Spleen (tissue), 11 donors: ENCODE results near the gene EFNA4. TPM values are rescaled to one million over a fixed set of nuclear protein-coding genes. Genes with fewer than 3 reads are reported as not detected.

Experiments
- DNase-seq: peaks from one replicate; pipeline ENCODE4 v3.0.0-alpha.2; 2020
- H3K27ac ChIP-seq, 8 donors: fragments of 200-600 bp; sonication (generic) in 7 of 8; 1 replicate in 4 of 8; 2 replicates in 4 of 8; pipeline versions ENCODE4 v1.5.0 to v1.8.0; 2016 to 2021; ENCODE audit warnings: inconsistent platforms in 4 of 8, mild to moderate bottlenecking in 4 of 8, moderate library complexity in 1 of 8
- H3K27me3 ChIP-seq, 7 donors: fragments of 200-600 bp; sonication (generic) in 6 of 7; replicated peaks in 1 of 7; 1 replicate in 4 of 7; 2 replicates in 3 of 7; pipeline versions ENCODE4 v1.5.0 to v1.8.0; 2016 to 2021; ENCODE audit warnings: inconsistent platforms in 3 of 7, mild to moderate bottlenecking in 1 of 7
- H3K36me3 ChIP-seq, 6 donors: fragments of 200-600 bp; sonication (generic) in 5 of 6; 1 replicate in 4 of 6; 2 replicates in 2 of 6; pipeline versions ENCODE4 v1.5.0 to v1.8.0; 2016 to 2021; ENCODE audit warnings: inconsistent platforms in 2 of 6
- H3K4me1 ChIP-seq, 6 donors: fragments of 200-600 bp; sonication (generic) in 5 of 6; 1 replicate in 3 of 6; 2 replicates in 3 of 6; pipeline versions ENCODE4 v1.5.0 to v1.8.0; 2016 to 2021; ENCODE audit warnings: inconsistent platforms in 3 of 6
- H3K4me3 ChIP-seq, 8 donors: fragments of 200-600 bp; sonication (generic) in 7 of 8; 1 replicate in 4 of 8; 2 replicates in 4 of 8; pipeline versions ENCODE4 v1.5.0 to v1.8.0; 2016 to 2021; ENCODE audit warnings: inconsistent platforms in 4 of 8, mild to moderate bottlenecking in 4 of 8, moderate library complexity in 2 of 8
- H3K9me3 ChIP-seq, 8 donors: fragments of 200-600 bp; sonication (generic) in 7 of 8; 1 replicate in 4 of 8; 2 replicates in 4 of 8; pipeline versions ENCODE4 v1.5.0 to v1.8.0; 2016 to 2021; ENCODE audit warnings: inconsistent platforms in 4 of 8
- POLR2A ChIP-seq, 3 donors: fragments of 450-650 bp; IDR thresholded peaks; one replicate each; pipeline ENCODE4 v1.5.1; 2017; ENCODE audit warnings: antibody characterized with exemption in 3 of 3, mild to moderate bottlenecking in 1 of 3
- POLR2AphosphoS5 ChIP-seq, 3 donors: sonication (generic); formaldehyde crosslinking; IDR thresholded peaks; one replicate each; pipeline ENCODE4 v1.5.1; 2017; ENCODE audit warnings: antibody characterized with exemption in 3 of 3
- WGBS, 5 donors: extraction: QIAGEN DNeasy Blood & Tissue Kit in 3 of 5; methylation state at CpG; one replicate each; pipeline versions ENCODE4 v1.1.5 to v1.1.7; 2013 to 2018; 5-methylcytosine and 5-hydroxymethylcytosine counted together
- intact Hi-C: fragments of 100-400 bp; cut with DNase I; formaldehyde crosslinking; loops from one replicate; pipeline ENCODE4 v1.15.0; 2023; ENCODE audit warnings: low total_unique reads
- polyA plus RNA-seq, 3 donors: library from polyadenylated mRNA; stranded (reverse); fragments of 200-250 nt; gene quantifications; one replicate each; pipeline ENCODE4 v1.2.1, GENCODE V29; 2013
- total RNA-seq, 7 donors: library from RNA; depleted of rRNA in 3 of 7; stranded (reverse); fragments of >200 nt in 3 of 7; fragmentation: NEBNext Ultra II Directional in 4 of 7; extraction: Animal tissue kit (Norgen Biotek cat#: 25700) in 4 of 7; gene quantifications; one replicate each; pipeline versions ENCODE4 v1.1.0 to v1.2.1, GENCODE V29; 2016 to 2021
- TF ChIP-seq, protein P1 (sequence below), 11 experiments: fragments of 200-600 bp in 7 of 11; fragments of 450-650 bp in 4 of 11; sonication (generic) in 4 of 11; IDR thresholded peaks in 8 of 11; conservative IDR thresholded peaks in 3 of 11; 1 replicate in 7 of 11; 2 replicates in 4 of 11; pipeline versions ENCODE4 v1.4.0 to v1.8.0; 2016 to 2021; ENCODE audit warnings: antibody characterized with exemption in 11 of 11, inconsistent platforms in 4 of 11, mild to moderate bottlenecking in 1 of 11
- donor health status: healthy with polysubstance abuse.
- donor health status: DM: no; HTN: no; CAD: no; lungs with moderate emphysema.
- donor health status: DM: no; HTN: no; CAD: no.
- donor health status: Bipolar disorder and iron deficiency.
- donor health status: healthy.
- donor health status: DM: no; HTN: no; CAD: no.
- donor health status: DM: yes; HTN: yes; CAD: no.

EFNA4 gene
- total and polyA plus RNA-seq, 10 donors = 4.6 to 9.5 (median 7.1) TPM

DNA sequence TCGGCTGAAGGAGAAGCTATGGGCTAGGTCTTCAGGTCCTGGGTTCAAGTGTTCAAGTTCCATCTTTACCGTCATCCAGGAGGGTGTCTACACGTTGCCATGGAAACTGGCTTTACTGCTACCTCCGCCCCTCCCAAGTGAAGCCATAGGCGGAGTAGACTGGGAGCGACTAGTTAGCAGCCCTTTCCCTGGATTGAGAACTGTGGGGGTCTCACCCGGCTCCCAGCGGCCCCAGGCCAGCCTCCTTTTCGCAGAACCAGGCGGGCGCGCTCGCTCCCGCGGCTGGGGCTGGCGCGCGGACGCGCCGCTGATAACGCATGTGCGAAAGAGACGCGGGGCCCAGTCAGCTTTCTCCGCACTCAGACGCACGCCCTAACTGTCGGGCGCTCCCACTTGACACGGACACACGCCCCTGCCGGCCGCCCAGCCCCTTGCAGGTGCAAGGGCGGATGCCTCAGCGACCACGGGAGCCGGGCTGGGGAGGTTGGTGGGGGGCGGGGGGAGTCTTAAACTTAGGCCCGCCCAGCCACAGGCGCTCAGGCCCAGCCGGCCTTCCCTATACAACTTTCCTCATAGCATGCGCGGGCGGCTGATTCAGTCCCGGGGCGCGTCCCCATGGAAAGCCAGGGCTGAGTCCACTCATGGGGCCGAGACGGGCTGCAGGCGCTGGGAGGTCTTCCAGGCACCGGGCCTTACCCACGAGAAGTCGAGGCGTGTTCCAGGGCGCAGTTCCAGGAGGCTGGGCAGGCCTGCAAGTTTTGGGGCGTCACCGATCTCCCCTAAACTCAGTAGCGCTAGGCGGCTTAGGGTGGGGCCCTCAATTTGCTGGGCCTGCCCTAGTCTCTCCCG lies 7.4 kb downstream of the EFNA4 start:
- TF ChIP-seq, protein P1, sequence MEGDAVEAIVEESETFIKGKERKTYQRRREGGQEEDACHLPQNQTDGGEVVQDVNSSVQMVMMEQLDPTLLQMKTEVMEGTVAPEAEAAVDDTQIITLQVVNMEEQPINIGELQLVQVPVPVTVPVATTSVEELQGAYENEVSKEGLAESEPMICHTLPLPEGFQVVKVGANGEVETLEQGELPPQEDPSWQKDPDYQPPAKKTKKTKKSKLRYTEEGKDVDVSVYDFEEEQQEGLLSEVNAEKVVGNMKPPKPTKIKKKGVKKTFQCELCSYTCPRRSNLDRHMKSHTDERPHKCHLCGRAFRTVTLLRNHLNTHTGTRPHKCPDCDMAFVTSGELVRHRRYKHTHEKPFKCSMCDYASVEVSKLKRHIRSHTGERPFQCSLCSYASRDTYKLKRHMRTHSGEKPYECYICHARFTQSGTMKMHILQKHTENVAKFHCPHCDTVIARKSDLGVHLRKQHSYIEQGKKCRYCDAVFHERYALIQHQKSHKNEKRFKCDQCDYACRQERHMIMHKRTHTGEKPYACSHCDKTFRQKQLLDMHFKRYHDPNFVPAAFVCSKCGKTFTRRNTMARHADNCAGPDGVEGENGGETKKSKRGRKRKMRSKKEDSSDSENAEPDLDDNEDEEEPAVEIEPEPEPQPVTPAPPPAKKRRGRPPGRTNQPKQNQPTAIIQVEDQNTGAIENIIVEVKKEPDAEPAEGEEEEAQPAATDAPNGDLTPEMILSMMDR (IDR thresholded peaks at IDR 0.05 in 8 of 11, conservative IDR thresholded peaks at IDR 0.05 in 3 of 11) = peak in 10 of 11 experiments; percentile 32 to 82 (median 60)
- TF ChIP-seq POLR2AphosphoS5 (IDR thresholded peaks at IDR 0.05) (peak; percentile 47 to 80 (median 68)), POLR2A (IDR thresholded peaks at IDR 0.05) (no peak)
- DNase-seq = peak; percentile 93
- peak overlapping the region; percentile 25 to 68 (median 36) for H3K4me3 ChIP-seq
- peak overlapping the region in 7 of 8 donors; percentile 13 to 57 (median 44) for H3K27ac ChIP-seq
- H3K36me3 ChIP-seq = peaks cover 0 to 32% (median 5%) of the 10 kb centered on the region in 6 donors
- H3K27me3 ChIP-seq = no peaks in the 10 kb centered on the region
- no peaks in the 10 kb centered on the region for H3K9me3 ChIP-seq
- intact Hi-C loops = no loop called here
- 5 to 10% (median 7%) methylated on average over 32 to 61 of the region's 61 CpGs for WGBS, 5 donors
- peaks cover 14 to 40% (median 23%) of the 10 kb centered on the region in 6 donors for H3K4me1 ChIP-seq

DNA sequence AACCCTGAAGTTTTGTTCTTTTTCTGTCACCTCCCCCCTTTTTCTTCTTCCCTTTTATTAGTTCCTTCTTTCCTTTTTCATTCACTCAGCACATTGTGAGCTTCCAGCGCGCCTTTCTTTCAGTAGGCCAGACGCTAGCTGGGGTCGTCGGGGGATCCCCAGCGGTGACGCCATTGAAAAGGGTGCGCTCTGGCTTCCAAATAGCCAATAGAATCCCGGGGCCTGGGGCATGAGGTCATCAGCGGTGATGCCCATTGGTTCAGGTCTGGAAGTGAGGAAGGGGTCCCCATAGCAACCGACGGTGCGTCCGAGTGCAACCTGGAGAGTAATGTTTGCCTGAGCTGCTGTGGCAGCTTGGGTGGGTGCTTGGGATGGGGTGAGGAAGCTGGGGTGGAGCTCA lies 8.2 kb downstream of the EFNA4 start:
- Histone ChIP-seq H3K36me3 (peaks cover 0 to 28% (median 5%) of the 10 kb centered on the region in 6 donors), H3K9me3 (no peaks in the 10 kb centered on the region), H3K27ac (peak overlapping the region in 2 of 8 donors; percentile 51 to 57), H3K4me1 (peaks cover 14 to 35% (median 23%) of the 10 kb centered on the region in 6 donors), H3K27me3 (no peaks in the 10 kb centered on the region), H3K4me3 (no peak overlapping the region)
- 68 to 75% (median 69%) methylated on average over 14 of the region's 14 CpGs for WGBS, 5 donors
- TF ChIP-seq, protein P1 (IDR thresholded peaks at IDR 0.05 in 8 of 11, conservative IDR thresholded peaks at IDR 0.05 in 3 of 11) = no peak
- TF ChIP-seq POLR2AphosphoS5 (IDR thresholded peaks at IDR 0.05) = no peak
- intact Hi-C loops = no loop called here
- peak; percentile 72 for DNase-seq

DNA sequence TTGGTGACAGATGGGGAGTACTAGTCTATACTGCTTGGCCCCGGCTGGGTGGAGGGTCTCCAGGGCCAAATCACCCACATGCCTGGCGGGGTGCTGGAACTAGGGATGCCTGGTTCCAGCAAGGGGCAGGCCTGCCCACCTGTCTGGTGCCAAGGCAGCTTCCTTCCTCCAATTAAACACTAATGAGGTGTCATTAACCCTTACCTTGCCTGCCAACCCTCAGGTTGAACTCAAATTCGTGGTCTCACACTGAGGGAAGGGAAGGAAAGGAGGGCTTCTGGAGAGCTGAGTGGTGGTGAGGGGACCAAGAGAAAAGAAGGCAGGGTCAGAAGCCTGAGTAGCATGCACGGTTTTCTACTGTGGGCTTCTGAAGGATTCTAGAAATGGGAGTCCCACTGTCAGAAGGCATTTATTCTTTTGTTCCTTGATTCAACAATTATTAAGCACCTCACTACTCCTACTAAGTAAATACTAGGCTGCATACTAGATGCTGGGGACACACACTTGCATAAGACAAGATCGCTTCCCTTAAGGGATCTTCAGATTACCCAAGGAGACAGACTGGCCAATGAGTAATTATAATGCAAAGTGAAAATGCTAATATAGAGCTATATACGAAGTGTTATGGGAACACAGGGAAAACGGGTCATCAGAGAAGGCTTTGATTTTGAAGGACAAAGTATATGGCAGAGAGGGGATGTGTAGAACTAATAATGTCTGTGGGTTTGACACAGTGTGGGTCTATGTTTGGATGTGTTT lies 9.2 kb downstream of the EFNA4 start:
- TF ChIP-seq POLR2A (IDR thresholded peaks at IDR 0.05) (no peak), POLR2AphosphoS5 (IDR thresholded peaks at IDR 0.05) (no peak)
- TF ChIP-seq, protein P1 (IDR thresholded peaks at IDR 0.05 in 8 of 11, conservative IDR thresholded peaks at IDR 0.05 in 3 of 11) = no peak
- Histone ChIP-seq H3K4me3 (no peak overlapping the region), H3K4me1 (peaks cover 14 to 35% (median 23%) of the 10 kb centered on the region in 6 donors), H3K36me3 (peaks cover 0 to 19% (median 5%) of the 10 kb centered on the region in 6 donors), H3K9me3 (no peaks in the 10 kb centered on the region), H3K27ac (no peak overlapping the region), H3K27me3 (no peaks in the 10 kb centered on the region)
- intact Hi-C loops = no loop called here
- DNase-seq = peak; percentile 44
- 59 to 75% (median 70%) methylated on average over 7 of the region's 7 CpGs for WGBS, 5 donors
